ENCODE results near the gene INTS11.

The INTS11 gene

DNA sequence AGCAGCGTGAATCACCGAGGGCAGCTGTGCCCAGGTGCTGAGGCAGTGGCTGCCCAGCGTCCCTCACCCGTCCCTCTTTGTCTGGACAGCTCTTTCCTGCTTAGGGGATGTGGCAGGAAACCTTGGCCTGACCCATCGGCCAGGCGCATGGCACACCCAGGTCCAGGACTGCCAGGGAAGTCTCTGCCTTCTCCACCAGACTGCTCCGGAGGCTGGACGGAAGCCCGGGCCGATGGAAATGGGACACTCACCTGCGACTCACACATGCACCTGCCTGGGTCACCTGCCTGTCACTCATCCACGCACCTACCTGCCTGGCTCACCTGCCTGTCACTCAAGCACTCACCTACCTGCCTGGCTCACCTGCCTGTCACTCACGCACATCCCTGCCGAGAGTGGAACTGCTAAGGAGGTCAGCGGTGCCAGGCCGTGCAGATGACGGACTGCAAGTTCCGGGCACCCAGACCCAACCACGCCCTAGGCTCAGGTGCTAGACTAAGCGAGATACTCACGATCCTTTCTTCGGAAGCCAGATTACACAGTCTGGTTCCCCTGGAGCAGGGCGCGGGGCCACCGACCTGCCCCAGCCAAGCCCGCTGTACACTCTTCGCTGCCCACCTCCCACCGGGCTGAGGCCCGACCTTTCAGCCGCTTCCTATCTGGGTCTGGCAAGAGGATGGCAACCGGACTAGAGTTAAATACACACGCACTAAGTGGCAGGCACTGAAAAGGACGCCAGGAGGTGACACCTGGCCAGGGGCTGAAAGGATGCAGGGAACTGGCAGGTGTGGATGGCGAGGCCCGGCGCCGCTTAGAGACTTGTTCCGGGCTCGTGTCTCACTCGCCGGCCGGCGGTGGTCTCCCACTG lies 51.9 kb downstream of the INTS11 start:
- Histone ChIP-seq H3K79me2 (ENCODE audit: insufficient read depth, low read length) (peaks cover 66% of the 10 kb centered on the region), H2AFZ (ENCODE audit: low read depth, low read length) (no peak overlapping the region), H3K9ac (ENCODE audit: low read depth, low read length) (peak overlapping the region; percentile 86), H3K27me3 (ENCODE audit: insufficient read depth, low read length, poor library complexity) (no peaks in the 10 kb centered on the region), H3K4me2 (ENCODE audit: insufficient read depth, low read length) (peak overlapping the region; percentile 99), H4K20me1 (ENCODE audit: insufficient read depth, low read length) (peaks cover 52% of the 10 kb centered on the region), H3K27ac (ENCODE audit: low read length) (peak overlapping the region; percentile 67), H3K4me1 (ENCODE audit: insufficient read depth, low read length) (peaks cover 43% of the 10 kb centered on the region), H3K4me3 (ENCODE audit: low read depth in 1 of 2, low read length in 2 of 2) (peak overlapping the region; percentile 89 to 92; a peak in 3 of 4 replicates), H3K36me3 (ENCODE audit: insufficient read depth, low read length) (peaks cover 42% of the 10 kb centered on the region), H3K9me3 (ENCODE audit: insufficient read depth, low read length, severe bottlenecking) (no peaks in the 10 kb centered on the region)
- no peak for ATAC-seq (ENCODE audit: insufficient read depth, low read depth)
- TF ChIP-seq EZH2 (IDR thresholded peaks at IDR 0.05; ENCODE audit: borderline replicate concordance, low read depth, low read length, severe bottlenecking) = no peak
- TF ChIP-seq, protein P1, sequence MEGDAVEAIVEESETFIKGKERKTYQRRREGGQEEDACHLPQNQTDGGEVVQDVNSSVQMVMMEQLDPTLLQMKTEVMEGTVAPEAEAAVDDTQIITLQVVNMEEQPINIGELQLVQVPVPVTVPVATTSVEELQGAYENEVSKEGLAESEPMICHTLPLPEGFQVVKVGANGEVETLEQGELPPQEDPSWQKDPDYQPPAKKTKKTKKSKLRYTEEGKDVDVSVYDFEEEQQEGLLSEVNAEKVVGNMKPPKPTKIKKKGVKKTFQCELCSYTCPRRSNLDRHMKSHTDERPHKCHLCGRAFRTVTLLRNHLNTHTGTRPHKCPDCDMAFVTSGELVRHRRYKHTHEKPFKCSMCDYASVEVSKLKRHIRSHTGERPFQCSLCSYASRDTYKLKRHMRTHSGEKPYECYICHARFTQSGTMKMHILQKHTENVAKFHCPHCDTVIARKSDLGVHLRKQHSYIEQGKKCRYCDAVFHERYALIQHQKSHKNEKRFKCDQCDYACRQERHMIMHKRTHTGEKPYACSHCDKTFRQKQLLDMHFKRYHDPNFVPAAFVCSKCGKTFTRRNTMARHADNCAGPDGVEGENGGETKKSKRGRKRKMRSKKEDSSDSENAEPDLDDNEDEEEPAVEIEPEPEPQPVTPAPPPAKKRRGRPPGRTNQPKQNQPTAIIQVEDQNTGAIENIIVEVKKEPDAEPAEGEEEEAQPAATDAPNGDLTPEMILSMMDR (IDR thresholded peaks at IDR 0.05; ENCODE audit: borderline replicate concordance, extremely low read depth, low read length, poor library complexity, severe bottlenecking) = no peak
- no peak for DNase-seq

DNA sequence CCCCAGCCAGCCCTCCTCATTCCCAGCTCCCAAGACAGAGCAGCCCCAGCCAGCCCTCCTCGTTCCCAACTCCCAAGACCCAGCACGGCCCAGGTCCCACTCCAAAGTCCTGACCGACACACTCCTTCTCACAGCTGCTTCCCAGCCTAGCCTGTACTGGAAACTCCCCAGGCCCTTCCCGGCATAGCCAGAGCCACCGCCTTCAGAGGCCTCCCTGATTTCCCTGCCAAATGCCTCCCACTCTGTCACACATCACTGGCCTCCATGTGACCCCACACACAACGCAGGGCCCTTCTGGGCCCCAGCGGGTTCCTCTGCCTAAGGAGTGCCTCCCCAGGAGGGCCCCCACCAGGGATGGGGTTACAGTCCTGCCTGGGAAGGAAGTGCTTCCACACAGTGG lies 53.6 kb downstream of the INTS11 start:
- ATAC-seq (ENCODE audit: insufficient read depth, low read depth) (no peak), DNase-seq (no peak)
- peaks cover 43% of the 10 kb centered on the region for H3K4me1 ChIP-seq (ENCODE audit: insufficient read depth, low read length)
- no peak overlapping the region for H2AFZ ChIP-seq (ENCODE audit: low read depth, low read length)
- peak overlapping the region in 1 of 2 experiments; percentile 25; a peak in 1 of 4 replicates for H3K4me3 ChIP-seq (ENCODE audit: low read depth in 1 of 2, low read length in 2 of 2)
- H3K27me3 ChIP-seq (ENCODE audit: insufficient read depth, low read length, poor library complexity) = no peaks in the 10 kb centered on the region
- peaks cover 77% of the 10 kb centered on the region for H3K79me2 ChIP-seq (ENCODE audit: insufficient read depth, low read length)
- no peak overlapping the region for H3K27ac ChIP-seq (ENCODE audit: low read length)
- H3K4me2 ChIP-seq (ENCODE audit: insufficient read depth, low read length) = peak overlapping the region; percentile 99; the same call in 1 of the 2 replicates
- peak overlapping the region; percentile 86; the same call in 1 of the 2 replicates for H3K9ac ChIP-seq (ENCODE audit: low read depth, low read length)
- no peak for TF ChIP-seq EZH2 (IDR thresholded peaks at IDR 0.05; ENCODE audit: borderline replicate concordance, low read depth, low read length, severe bottlenecking)
- TF ChIP-seq, protein P1 (IDR thresholded peaks at IDR 0.05; ENCODE audit: borderline replicate concordance, extremely low read depth, low read length, poor library complexity, severe bottlenecking) = no peak
- H3K36me3 ChIP-seq (ENCODE audit: insufficient read depth, low read length) = peaks cover 53% of the 10 kb centered on the region
- H4K20me1 ChIP-seq (ENCODE audit: insufficient read depth, low read length) = peaks cover 60% of the 10 kb centered on the region
- no peaks in the 10 kb centered on the region for H3K9me3 ChIP-seq (ENCODE audit: insufficient read depth, low read length, severe bottlenecking)

DNA sequence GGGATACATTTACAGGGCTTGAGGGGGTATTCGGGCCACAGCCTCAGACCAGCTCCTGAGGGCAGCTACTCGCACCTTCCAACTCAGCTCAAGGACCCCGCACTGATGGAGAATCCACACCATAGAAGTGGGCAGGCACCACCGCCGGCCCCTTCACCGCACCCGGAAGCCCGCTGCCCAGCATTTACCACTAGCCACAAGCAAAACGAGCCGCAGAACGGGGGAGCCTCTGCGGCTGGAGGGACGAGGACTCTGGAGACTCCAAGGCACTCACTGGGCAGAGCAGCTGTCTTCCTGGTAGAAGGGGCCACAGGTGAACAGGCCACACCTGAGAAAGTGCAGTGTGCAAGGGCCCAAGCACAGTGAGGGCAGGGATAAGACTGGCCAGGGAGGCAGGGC lies 56.2 kb downstream of the INTS11 start:
- H3K4me3 ChIP-seq (ENCODE audit: low read depth in 1 of 2, low read length in 2 of 2) = no peak overlapping the region
- no peak overlapping the region for H3K4me2 ChIP-seq (ENCODE audit: insufficient read depth, low read length)
- peaks cover 82% of the 10 kb centered on the region for H3K79me2 ChIP-seq (ENCODE audit: insufficient read depth, low read length)
- ATAC-seq (ENCODE audit: insufficient read depth, low read depth) (no peak), DNase-seq (no peak)
- peaks cover 77% of the 10 kb centered on the region for H3K36me3 ChIP-seq (ENCODE audit: insufficient read depth, low read length)
- TF ChIP-seq, protein P1 (IDR thresholded peaks at IDR 0.05; ENCODE audit: borderline replicate concordance, extremely low read depth, low read length, poor library complexity, severe bottlenecking) = no peak
- no peak for TF ChIP-seq EZH2 (IDR thresholded peaks at IDR 0.05; ENCODE audit: borderline replicate concordance, low read depth, low read length, severe bottlenecking)
- peaks cover 74% of the 10 kb centered on the region for H4K20me1 ChIP-seq (ENCODE audit: insufficient read depth, low read length)
- no peak overlapping the region for H3K9ac ChIP-seq (ENCODE audit: low read depth, low read length)
- peaks cover 28% of the 10 kb centered on the region for H3K4me1 ChIP-seq (ENCODE audit: insufficient read depth, low read length)
- H3K9me3 ChIP-seq (ENCODE audit: insufficient read depth, low read length, severe bottlenecking) = no peaks in the 10 kb centered on the region
- H2AFZ ChIP-seq (ENCODE audit: low read depth, low read length) = no peak overlapping the region
- H3K27ac ChIP-seq (ENCODE audit: low read length) = no peak overlapping the region
- H3K27me3 ChIP-seq (ENCODE audit: insufficient read depth, low read length, poor library complexity) = no peaks in the 10 kb centered on the region
